HG03439 (cell line): ENCODE data around the gene PCDHGB5.

Source experiments
- ATAC-seq: cut with Tn5 transposase; IDR thresholded peaks from one replicate; pipeline ENCODE4 v1.9.1; 2021; ENCODE audit warnings: mild to moderate bottlenecking, moderate library complexity; ENCODE audit not compliant: unreplicated experiment

Gene PCDHGB5

DNA sequence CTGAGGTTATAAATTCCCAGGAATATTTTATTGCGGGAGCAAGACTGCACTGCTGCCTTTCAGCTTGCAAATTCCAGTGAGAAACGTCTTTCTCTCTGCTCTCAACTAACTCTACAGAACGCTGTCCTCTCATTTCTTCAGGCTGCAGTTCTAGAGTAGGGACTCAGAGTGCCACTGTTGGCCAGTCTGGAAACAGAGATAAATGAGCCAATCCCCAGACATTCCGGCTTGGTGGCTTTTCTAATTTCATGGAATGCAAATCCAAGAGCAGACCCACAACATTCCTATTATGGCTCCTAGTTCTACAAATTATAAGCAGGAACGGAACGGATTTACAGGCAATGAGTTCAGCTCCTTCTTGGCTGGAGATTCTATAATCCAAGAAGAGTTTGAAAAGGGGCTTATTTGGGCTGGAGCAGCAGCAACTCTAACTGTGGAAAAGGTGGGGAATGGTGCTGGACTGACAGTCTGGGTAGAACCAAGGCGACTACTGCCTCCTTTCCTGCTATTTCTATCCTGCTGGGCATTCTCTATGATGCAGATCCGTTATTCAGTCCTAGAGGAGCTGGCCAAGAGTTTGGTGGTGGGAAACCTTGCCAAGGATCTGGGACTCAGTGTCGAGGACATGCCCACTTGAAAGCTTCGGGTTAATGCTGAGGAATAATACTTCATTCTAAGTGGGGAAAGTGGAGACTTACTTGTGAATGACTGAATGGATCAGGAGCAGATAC, 41.8 kb downstream of the PCDHGB5 start:
- ATAC-seq = no peak

DNA sequence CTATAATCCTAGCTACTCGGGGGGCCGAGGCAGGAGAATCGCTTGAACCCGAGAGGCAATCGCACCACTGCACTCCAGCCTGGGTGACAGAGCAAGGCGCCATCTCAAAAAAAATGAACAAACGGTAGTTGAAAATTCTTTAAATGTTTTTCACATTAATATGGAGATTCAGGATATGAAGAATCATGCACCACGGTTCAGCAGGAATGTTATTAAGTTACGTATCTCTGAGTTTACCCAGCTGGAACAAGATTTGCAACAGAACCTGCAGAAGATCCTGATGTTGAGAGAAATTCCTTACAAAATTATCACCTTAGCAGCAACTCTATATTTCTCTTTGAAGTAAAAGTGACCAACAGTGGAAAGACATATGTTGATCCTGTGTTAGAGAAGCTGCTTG, 42.6 kb downstream of the PCDHGB5 start:
- ATAC-seq = no peak

DNA sequence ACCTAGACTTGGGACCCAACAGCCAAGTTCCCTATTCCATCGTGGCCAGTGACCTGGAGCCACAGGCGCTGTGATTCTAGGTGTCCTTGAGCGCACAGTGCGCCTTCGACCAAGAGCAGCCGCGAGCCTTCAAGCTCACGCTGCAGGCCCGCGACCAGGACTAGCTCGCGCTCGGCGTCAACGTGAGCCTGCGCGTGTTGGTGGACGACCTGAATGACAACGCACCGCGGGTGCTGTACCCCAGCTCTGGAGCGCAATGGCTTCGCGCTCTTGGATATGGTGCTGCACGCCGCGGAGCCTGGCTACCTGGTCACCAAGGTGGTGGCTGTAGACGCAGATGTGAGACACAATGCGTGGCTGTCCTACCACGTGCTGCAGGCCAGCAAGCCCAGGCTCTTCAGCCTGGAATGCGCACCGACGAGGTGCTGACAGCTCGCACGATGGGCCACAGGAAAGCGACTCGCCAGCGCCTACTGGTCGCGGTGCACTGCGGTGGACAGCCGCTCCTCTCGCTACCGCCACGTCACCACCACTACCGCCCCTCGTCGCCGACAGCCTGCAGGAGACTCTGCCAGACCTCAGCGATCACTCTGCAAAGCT, 43.9 kb downstream of the PCDHGB5 start:
- ATAC-seq = no peak
